ENCODE measurements around the gene LOC101059915.

LOC101059915 gene

GRCh38 chrX:71621603-71622002 lies 45.7 kb upstream of the LOC101059915 start:
- no peak for TF ChIP-seq CTCF (conservative IDR thresholded peaks at IDR 0.05; ENCODE audit: low read depth, low read length)
- DNase-seq (ENCODE audit: low read depth) = no peak
- no peak overlapping the region for H3K4me3 ChIP-seq (ENCODE audit: low read depth, low read length)

GRCh38 chrX:71622032-71622575 lies 45.2 kb upstream of the LOC101059915 start:
- H3K4me3 ChIP-seq (ENCODE audit: low read depth, low read length) = no peak overlapping the region
- TF ChIP-seq CTCF (conservative IDR thresholded peaks at IDR 0.05; ENCODE audit: low read depth, low read length) = no peak
- DNase-seq (ENCODE audit: low read depth) = no peak

- no peak for TF ChIP-seq CTCF (conservative IDR thresholded peaks at IDR 0.05; ENCODE audit: low read depth, low read length)
- H3K4me3 ChIP-seq (ENCODE audit: low read depth, low read length) = no peak overlapping the region
- DNase-seq (ENCODE audit: low read depth) = no peak
Measured at GRCh38 chrX:71622576-71623450, 44.5 kb upstream of the LOC101059915 start.

GRCh38 chrX:71623714-71624113 lies 43.6 kb upstream of the LOC101059915 start:
- DNase-seq (ENCODE audit: low read depth) = no peak
- no peak overlapping the region for H3K4me3 ChIP-seq (ENCODE audit: low read depth, low read length)
- no peak for TF ChIP-seq CTCF (conservative IDR thresholded peaks at IDR 0.05; ENCODE audit: low read depth, low read length)

GRCh38 chrX:71625471-71625870 lies 41.9 kb upstream of the LOC101059915 start:
- DNase-seq (ENCODE audit: low read depth) = no peak
- H3K4me3 ChIP-seq (ENCODE audit: low read depth, low read length) = no peak overlapping the region
- no peak for TF ChIP-seq CTCF (conservative IDR thresholded peaks at IDR 0.05; ENCODE audit: low read depth, low read length)

GRCh38 chrX:71626576-71626975 lies 40.8 kb upstream of the LOC101059915 start:
- TF ChIP-seq CTCF (conservative IDR thresholded peaks at IDR 0.05; ENCODE audit: low read depth, low read length) = no peak
- H3K4me3 ChIP-seq (ENCODE audit: low read depth, low read length) = no peak overlapping the region
- DNase-seq (ENCODE audit: low read depth) = no peak

Data from epithelial cell of proximal tubule (primary cell).